Measurements from ENCODE around the gene ATG4D.

ATG4D gene

GRCh38 chr19:10580979-10581631 lies 37.4 kb downstream of the ATG4D start:
- DNase-seq (ENCODE audit: low spot score), result peak; percentile 97

DNA sequence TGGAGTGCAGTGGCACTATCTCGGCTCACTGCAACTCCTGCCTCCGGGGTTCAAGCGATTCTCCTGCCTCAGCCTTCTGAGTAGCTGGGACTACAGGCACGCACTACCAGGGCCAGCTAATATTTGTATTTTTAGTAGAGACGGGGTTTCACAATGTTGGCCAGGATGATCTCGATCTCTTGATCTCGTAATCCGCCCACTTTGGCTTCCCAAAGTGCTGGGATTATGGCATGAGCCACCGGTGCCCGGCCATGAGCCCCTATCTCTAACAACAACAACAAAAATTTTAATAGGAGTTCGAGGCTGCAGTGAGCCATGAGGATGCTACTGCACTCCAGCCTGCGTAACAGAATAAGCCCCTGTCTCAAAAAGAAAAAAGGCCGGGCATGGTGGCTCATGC lies 38.4 kb downstream of the ATG4D start:
- no peak for DNase-seq (ENCODE audit: low spot score)

DNA sequence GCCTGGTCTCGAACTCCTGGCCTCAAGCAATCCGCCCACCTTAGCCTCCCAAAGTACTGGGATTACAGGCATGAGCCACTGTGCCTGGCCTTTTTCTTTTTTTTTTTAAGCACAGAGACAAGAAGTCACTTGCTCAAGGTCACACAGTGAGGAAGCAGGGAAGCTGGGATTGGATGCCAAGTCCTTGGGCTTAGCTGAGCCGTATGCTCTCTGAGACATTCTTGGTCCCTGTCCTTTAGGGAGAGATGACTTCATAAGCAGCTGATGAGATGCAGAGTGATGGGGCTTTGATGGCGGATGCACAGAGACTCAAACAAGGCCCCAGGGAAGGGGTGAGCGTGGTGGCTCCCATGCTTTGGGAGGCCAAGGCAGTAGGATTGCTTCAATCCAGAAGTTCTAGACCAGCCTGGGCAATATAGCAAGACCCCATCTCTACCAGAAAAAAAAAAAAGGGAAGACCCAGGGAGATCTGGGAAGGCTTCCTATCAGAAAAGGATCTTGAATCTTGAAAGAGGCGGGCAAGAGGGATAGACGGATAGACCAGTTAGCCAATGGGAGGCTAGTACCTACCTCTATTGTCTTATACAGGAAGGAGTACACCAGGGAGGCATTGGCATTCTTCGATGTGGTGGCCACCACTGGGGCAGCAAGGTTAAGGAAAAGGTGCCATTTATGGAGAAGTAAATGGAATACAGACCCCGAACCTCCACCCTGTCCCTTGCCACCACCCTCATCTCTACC lies 39.5 kb downstream of the ATG4D start:
- no peak for DNase-seq (ENCODE audit: low spot score)

DNA sequence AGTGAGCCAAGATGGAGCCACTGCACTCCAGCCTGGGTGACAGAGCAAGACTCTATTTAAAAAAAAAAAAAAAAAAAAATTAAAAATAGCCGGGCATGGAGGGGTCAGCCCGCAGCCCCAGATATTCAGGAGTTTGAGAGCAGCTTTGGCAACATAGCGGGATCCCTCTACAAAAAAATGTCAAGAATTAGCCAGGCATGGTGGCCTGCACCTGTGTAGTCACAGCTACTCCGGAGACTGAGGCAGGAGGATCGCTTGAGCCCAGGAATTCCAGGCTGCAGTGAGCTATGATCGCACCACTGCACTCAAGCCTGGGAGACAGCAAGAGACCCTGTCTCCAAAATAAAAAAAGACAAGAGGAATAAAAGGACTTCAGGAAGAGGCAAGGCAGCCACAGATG lies 42.7 kb downstream of the ATG4D start:
- DNase-seq (ENCODE audit: low spot score), result no peak

- DNase-seq (ENCODE audit: low spot score), result no peak
Observed at GRCh38 chr19:10587022-10587838, 43.5 kb downstream of the ATG4D start, which contains the start of gene AP1M2. Gene AP1M2 (minus strand): TSS chr19:10587312. CDS start chr19:10587231, 81 bp downstream.

DNA sequence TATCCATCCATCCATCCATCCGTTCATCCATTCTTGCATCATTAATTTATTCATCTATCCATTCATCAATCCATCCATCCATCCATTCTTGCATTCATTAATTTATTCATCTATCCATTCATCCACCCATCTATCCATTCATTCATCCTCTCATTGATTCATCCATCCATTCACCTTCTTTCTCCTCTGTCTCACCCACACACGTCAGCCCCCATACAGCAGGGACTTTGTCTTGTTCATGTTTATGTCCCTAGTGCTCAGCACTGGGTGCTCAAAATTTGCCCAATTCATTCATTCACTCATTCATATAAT lies 44.1 kb downstream of the ATG4D start:
- no peak for DNase-seq (ENCODE audit: low spot score)

- DNase-seq (ENCODE audit: low spot score), result no peak
Observed at GRCh38 chr19:10593148-10593547, 49.4 kb downstream of the ATG4D start.

GRCh38 chr19:10593820-10594637 lies 50.3 kb downstream of the ATG4D start:
- DNase-seq (ENCODE audit: low spot score), result peak; percentile 67

GRCh38 chr19:10600149-10600548 lies 56.4 kb downstream of the ATG4D start:
- DNase-seq (ENCODE audit: low spot score), result no peak

- no peak for DNase-seq (ENCODE audit: low spot score)
Observed at GRCh38 chr19:10601999-10602329, 58.3 kb downstream of the ATG4D start.

GRCh38 chr19:10602330-10603083 lies 58.8 kb downstream of the ATG4D start:
- DNase-seq (ENCODE audit: low spot score), result peak; percentile 86

All from NAMALWA (cell line).